ENCODE results near the gene ENOX1.

Gene ENOX1

DNA sequence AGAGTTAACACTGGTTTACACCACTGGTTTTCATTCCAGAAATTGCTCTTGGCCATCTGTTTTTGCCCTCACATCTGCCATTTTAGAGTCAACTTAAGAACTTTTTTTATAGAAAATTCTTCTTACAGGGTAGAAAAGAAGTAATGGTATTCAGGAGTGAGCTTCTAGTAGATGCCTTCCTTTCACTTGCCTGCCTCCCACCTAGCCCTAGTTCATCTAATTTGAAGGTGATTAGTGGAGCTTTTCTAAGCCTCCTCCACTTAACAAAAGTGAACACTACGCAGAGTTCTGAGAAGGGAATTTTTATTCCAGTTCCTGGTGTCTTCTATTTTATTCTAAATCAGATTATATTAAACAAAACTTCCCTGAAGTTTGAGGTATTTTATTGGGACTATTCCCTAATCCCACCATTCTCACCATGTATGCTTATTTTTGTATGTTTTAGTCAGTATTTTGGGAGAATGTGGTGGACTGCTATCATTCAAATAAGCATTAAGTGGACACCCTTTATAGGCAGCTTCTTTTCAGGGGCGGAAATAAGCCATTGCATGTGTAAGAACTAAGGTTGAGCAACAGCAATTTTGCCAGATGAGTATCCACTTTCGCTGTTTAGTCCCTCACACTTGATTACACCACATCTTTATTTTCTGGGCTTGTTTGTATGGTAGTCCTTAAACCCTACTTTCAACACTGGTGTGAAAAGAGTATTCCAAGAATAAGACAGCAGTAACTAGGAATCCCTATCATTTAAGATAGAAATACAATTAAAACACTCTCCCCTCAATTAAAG lies 156.9 kb downstream of the ENOX1 start:
- TF ChIP-seq CTCF (IDR thresholded peaks at IDR 0.05; ENCODE audit: borderline replicate concordance, extremely low read depth, low read length, poor library complexity, severe bottlenecking) (no peak), EZH2 (IDR thresholded peaks at IDR 0.05; ENCODE audit: borderline replicate concordance, low read depth, low read length, severe bottlenecking) (no peak)
- H3K27ac ChIP-seq (ENCODE audit: low read length) = no peak overlapping the region

GRCh38 chr13:43626994-43627393 lies 159.8 kb downstream of the ENOX1 start:
- TF ChIP-seq EZH2 (IDR thresholded peaks at IDR 0.05; ENCODE audit: borderline replicate concordance, low read depth, low read length, severe bottlenecking) (no peak), CTCF (IDR thresholded peaks at IDR 0.05; ENCODE audit: borderline replicate concordance, extremely low read depth, low read length, poor library complexity, severe bottlenecking) (no peak)
- DNase-seq (no peak), ATAC-seq (ENCODE audit: insufficient read depth, low read depth) (no peak)
- H3K9ac ChIP-seq (ENCODE audit: low read depth, low read length) = no peak overlapping the region
- no peaks in the 10 kb centered on the region for H3K79me2 ChIP-seq (ENCODE audit: insufficient read depth, low read length)
- no peak overlapping the region for H2AFZ ChIP-seq (ENCODE audit: low read depth, low read length)
- H3K4me1 ChIP-seq (ENCODE audit: insufficient read depth, low read length) = no peaks in the 10 kb centered on the region
- H3K27ac ChIP-seq (ENCODE audit: low read length) = no peak overlapping the region
- no peaks in the 10 kb centered on the region for H3K27me3 ChIP-seq (ENCODE audit: insufficient read depth, low read length, poor library complexity)
- no peaks in the 10 kb centered on the region for H3K9me3 ChIP-seq (ENCODE audit: insufficient read depth, low read length, severe bottlenecking)
- no peaks in the 10 kb centered on the region for H4K20me1 ChIP-seq (ENCODE audit: insufficient read depth, low read length)
- no peak overlapping the region for H3K4me2 ChIP-seq (ENCODE audit: insufficient read depth, low read length)
- no peaks in the 10 kb centered on the region for H3K36me3 ChIP-seq (ENCODE audit: insufficient read depth, low read length)
- no peak overlapping the region for H3K4me3 ChIP-seq (ENCODE audit: low read depth in 1 of 2, low read length in 2 of 2)

More for the DNA sequence above, 156.9 kb downstream of the ENOX1 start:
- H3K9ac ChIP-seq (ENCODE audit: low read depth, low read length) = no peak overlapping the region
- ATAC-seq (ENCODE audit: insufficient read depth, low read depth) = no peak
- peaks cover 3% of the 10 kb centered on the region for H3K9me3 ChIP-seq (ENCODE audit: insufficient read depth, low read length, severe bottlenecking)
- H4K20me1 ChIP-seq (ENCODE audit: insufficient read depth, low read length) = no peaks in the 10 kb centered on the region
- H3K27me3 ChIP-seq (ENCODE audit: insufficient read depth, low read length, poor library complexity) = peaks cover 2% of the 10 kb centered on the region
- H3K4me2 ChIP-seq (ENCODE audit: insufficient read depth, low read length) = no peak overlapping the region
- no peaks in the 10 kb centered on the region for H3K79me2 ChIP-seq (ENCODE audit: insufficient read depth, low read length)
- H3K4me3 ChIP-seq (ENCODE audit: low read depth in 1 of 2, low read length in 2 of 2) = no peak overlapping the region
- H3K36me3 ChIP-seq (ENCODE audit: insufficient read depth, low read length) = no peaks in the 10 kb centered on the region
- no peak for DNase-seq
- H3K4me1 ChIP-seq (ENCODE audit: insufficient read depth, low read length) = no peaks in the 10 kb centered on the region
- H2AFZ ChIP-seq (ENCODE audit: low read depth, low read length) = no peak overlapping the region

DNA sequence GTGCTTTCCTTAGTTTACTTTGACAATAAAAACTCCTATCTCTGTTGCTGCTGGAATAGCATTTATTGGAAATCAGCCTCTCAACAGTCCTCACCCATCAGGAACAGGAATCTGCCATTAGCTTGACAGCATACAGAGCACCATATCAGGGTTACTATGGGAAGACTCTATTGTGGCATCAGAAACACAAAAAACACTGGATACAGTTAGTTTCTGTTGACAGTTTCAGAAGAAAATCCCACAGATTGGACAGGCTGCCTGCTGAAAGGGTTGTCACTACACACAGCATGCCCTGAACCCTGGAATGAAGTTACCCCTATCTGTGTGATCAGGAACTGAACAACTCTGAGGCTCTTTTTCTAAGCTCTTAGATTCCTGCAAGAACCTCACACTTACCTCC lies 172.7 kb downstream of the ENOX1 start:
- ATAC-seq (ENCODE audit: insufficient read depth, low read depth) (no peak), DNase-seq (no peak)
- Histone ChIP-seq H3K9ac (ENCODE audit: low read depth, low read length) (no peak overlapping the region), H3K27ac (ENCODE audit: low read length) (no peak overlapping the region), H4K20me1 (ENCODE audit: insufficient read depth, low read length) (no peaks in the 10 kb centered on the region), H3K4me2 (ENCODE audit: insufficient read depth, low read length) (no peak overlapping the region), H3K27me3 (ENCODE audit: insufficient read depth, low read length, poor library complexity) (no peaks in the 10 kb centered on the region), H3K9me3 (ENCODE audit: insufficient read depth, low read length, severe bottlenecking) (no peaks in the 10 kb centered on the region), H3K4me3 (ENCODE audit: low read depth in 1 of 2, low read length in 2 of 2) (no peak overlapping the region), H3K79me2 (ENCODE audit: insufficient read depth, low read length) (no peaks in the 10 kb centered on the region), H3K36me3 (ENCODE audit: insufficient read depth, low read length) (no peaks in the 10 kb centered on the region), H2AFZ (ENCODE audit: low read depth, low read length) (no peak overlapping the region), H3K4me1 (ENCODE audit: insufficient read depth, low read length) (no peaks in the 10 kb centered on the region)
- TF ChIP-seq CTCF (IDR thresholded peaks at IDR 0.05; ENCODE audit: borderline replicate concordance, extremely low read depth, low read length, poor library complexity, severe bottlenecking) (no peak), EZH2 (IDR thresholded peaks at IDR 0.05; ENCODE audit: borderline replicate concordance, low read depth, low read length, severe bottlenecking) (no peak)
